H1 (cell line): ENCODE data around the gene FRY. TPM values are rescaled to one million over a fixed set of nuclear protein-coding genes. Genes with fewer than 3 reads are reported as not detected.

Experiments
- CTBP2 ChIP-seq: IDR thresholded peaks from 2 replicates; pipeline ENCODE4 v1.7.0; 2011; ENCODE audit warnings: borderline replicate concordance, mild to moderate bottlenecking, moderate library complexity, mixed read lengths, low read length; ENCODE audit not compliant: insufficient read depth, insufficient read length
- E2F6 ChIP-seq: IDR thresholded peaks from 2 replicates; pipeline ENCODE4 v1.6.1; 2012; ENCODE audit warnings: inconsistent platforms
- FOSL1 ChIP-seq: IDR thresholded peaks from 2 replicates; pipeline ENCODE4 v1.6.1; 2011; ENCODE audit warnings: mild to moderate bottlenecking, low read depth, low read length, moderate library complexity; ENCODE audit not compliant: insufficient read depth
- RNF2 ChIP-seq: fragments of 200-900, 300-1000 bp; sonication (generic); IDR thresholded peaks from 2 replicates; pipeline ENCODE4 v1.7.1; 2016; ENCODE audit warnings: borderline replicate concordance, low read depth, mild to moderate bottlenecking, antibody characterized with exemption, low read length; ENCODE audit not compliant: poor library complexity, severe bottlenecking; ENCODE audit errors: missing control alignments
- polyA plus RNA-seq, 7 experiments: library from polyadenylated mRNA; depleted of rRNA in 3 of 7; stranded (reverse) in 5 of 7; unstranded in 2 of 7; fragments of >200 nt in 5 of 7; fragments of 200-250 nt in 2 of 7; gene quantifications; 1 replicate in 5 of 7; 2 replicates in 1 of 7; 4 replicates in 1 of 7; pipeline versions ENCODE4 v1.2.1 to v1.2.3, GENCODE V29; 2011 to 2013; ENCODE audit warnings: missing spikeins in 2 of 7, mixed read lengths in 2 of 7
- total RNA-seq: library from RNA; stranded (reverse); fragmentation: NEBNext Ultra II Directional; extraction: Animal tissue kit (Norgen Biotek cat#: 25700); gene quantifications from 2 replicates; pipeline ENCODE4 v1.2.1, GENCODE V29; 2021

FRY gene
- total and polyA plus RNA-seq, 2 of the 8 experiments (the other 6 are each of a cell fraction or from before 2014, with no cell fraction given) = 4.3 to 9.2 TPM

- no peak for TF ChIP-seq RNF2
- no peak for TF ChIP-seq FOSL1
- no peak for TF ChIP-seq E2F6
- no peak for TF ChIP-seq CTBP2
These were observed 216.3 kb downstream of the FRY start (continued) for GRCh38 chr13:32247887-32248286.
